Breast epithelium (tissue), 4 donors: ENCODE results near the gene ZNF248. TPM values are rescaled to one million over a fixed set of nuclear protein-coding genes. Genes with fewer than 3 reads are reported as not detected.

Experiments used
- DNase-seq, 2 donors: peaks; one replicate each; pipeline ENCODE4 v3.0.0-alpha.2; 2019; ENCODE audit warnings: low spot score in 2 of 2
- H3K27ac ChIP-seq, 2 donors: fragments of 200-600 bp; sonication (generic) in 1 of 2; one replicate each; pipeline ENCODE4 v1.5.1; 2016 to 2019; ENCODE audit warnings: mild to moderate bottlenecking in 1 of 2
- H3K27me3 ChIP-seq, 2 donors: fragments of 200-600 bp; sonication (generic) in 1 of 2; one replicate each; pipeline versions ENCODE4 v1.5.1 to v1.6.0; 2017 to 2019; ENCODE audit warnings: control low read depth in 1 of 2, mild to moderate bottlenecking in 1 of 2
- H3K36me3 ChIP-seq: fragments of 200-600 bp; one replicate; pipeline ENCODE4 v1.5.1; 2019
- H3K4me1 ChIP-seq, 2 donors: fragments of 200-600 bp; sonication (generic); one replicate each; pipeline ENCODE4 v1.5.1; 2016 to 2019; ENCODE audit warnings: control low read depth in 1 of 2
- H3K4me3 ChIP-seq, 3 donors: fragments of 200-600 bp; sonication (generic); 1 replicate in 2 of 3; 2 replicates in 1 of 3; pipeline ENCODE4 v1.5.1; 2016 to 2019; ENCODE audit warnings: mild to moderate bottlenecking in 3 of 3, moderate library complexity in 2 of 3
- H3K9me3 ChIP-seq, 2 donors: fragments of 200-600 bp; sonication (generic) in 1 of 2; one replicate each; pipeline ENCODE4 v1.5.1; 2016 to 2019; ENCODE audit warnings: control low read depth in 1 of 2
- POLR2A ChIP-seq: fragments of 450-650 bp; IDR thresholded peaks from one replicate; pipeline ENCODE4 v1.6.1; 2016; ENCODE audit warnings: antibody characterized with exemption, mild to moderate bottlenecking, moderate library complexity
- POLR2AphosphoS5 ChIP-seq, 3 donors: sonication (generic); formaldehyde crosslinking; IDR thresholded peaks; one replicate each; pipeline ENCODE4 v1.6.1; 2017; ENCODE audit warnings: antibody characterized with exemption in 3 of 3
- intact Hi-C: fragments of 100-400 bp; cut with DNase I; formaldehyde crosslinking; loops from one replicate; pipeline ENCODE4 v1.15.1; 2023; ENCODE audit warnings: low total_unique reads
- total RNA-seq, 3 donors: library from RNA; depleted of rRNA; stranded (reverse); fragments of >200 nt; gene quantifications; one replicate each; pipeline ENCODE4 v1.1.0, GENCODE V29; 2016
- TF ChIP-seq, protein P1 (sequence below), 3 donors: fragments of 450-650 bp; IDR thresholded peaks; one replicate each; pipeline ENCODE4 v1.5.1; 2016 to 2017; ENCODE audit warnings: antibody characterized with exemption in 3 of 3, mild to moderate bottlenecking in 3 of 3, moderate library complexity in 3 of 3

ZNF248 gene
- total RNA-seq, 3 donors from 2014 or later, result 11.0 to 29.6 (median 19.7) TPM

DNA sequence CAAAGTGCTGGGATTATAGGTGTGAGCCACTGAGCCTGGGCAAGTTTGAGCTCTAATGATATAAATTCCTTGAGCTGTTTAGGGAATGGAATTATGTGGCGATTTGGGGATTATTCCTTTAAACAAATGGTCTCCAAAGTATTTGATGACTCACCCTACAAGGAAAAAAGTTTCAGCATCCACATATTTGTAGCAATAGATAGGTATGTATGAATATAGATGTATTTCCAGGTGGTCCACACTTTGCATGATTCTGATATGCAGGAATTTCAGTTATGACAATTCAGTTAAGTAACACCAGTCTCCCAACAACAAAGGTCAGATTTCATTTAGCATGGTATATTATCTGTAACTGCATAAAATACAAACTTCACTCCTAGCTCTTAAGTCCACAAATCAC lies 92.2 kb downstream of the ZNF248 start:
- intact Hi-C loops, result no loop called here
- no peak overlapping the region for H3K4me3 ChIP-seq
- no peaks in the 10 kb centered on the region for H3K4me1 ChIP-seq
- H3K36me3 ChIP-seq, result no peaks in the 10 kb centered on the region
- no peak for TF ChIP-seq POLR2AphosphoS5 (IDR thresholded peaks at IDR 0.05)
- TF ChIP-seq, protein P1, sequence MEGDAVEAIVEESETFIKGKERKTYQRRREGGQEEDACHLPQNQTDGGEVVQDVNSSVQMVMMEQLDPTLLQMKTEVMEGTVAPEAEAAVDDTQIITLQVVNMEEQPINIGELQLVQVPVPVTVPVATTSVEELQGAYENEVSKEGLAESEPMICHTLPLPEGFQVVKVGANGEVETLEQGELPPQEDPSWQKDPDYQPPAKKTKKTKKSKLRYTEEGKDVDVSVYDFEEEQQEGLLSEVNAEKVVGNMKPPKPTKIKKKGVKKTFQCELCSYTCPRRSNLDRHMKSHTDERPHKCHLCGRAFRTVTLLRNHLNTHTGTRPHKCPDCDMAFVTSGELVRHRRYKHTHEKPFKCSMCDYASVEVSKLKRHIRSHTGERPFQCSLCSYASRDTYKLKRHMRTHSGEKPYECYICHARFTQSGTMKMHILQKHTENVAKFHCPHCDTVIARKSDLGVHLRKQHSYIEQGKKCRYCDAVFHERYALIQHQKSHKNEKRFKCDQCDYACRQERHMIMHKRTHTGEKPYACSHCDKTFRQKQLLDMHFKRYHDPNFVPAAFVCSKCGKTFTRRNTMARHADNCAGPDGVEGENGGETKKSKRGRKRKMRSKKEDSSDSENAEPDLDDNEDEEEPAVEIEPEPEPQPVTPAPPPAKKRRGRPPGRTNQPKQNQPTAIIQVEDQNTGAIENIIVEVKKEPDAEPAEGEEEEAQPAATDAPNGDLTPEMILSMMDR (IDR thresholded peaks at IDR 0.05), result no peak
- TF ChIP-seq POLR2A, result no peak
- H3K9me3 ChIP-seq, result peaks cover 14 to 61% of the 10 kb centered on the region in 2 donors
- no peaks in the 10 kb centered on the region for H3K27me3 ChIP-seq
- H3K27ac ChIP-seq, result no peak overlapping the region
- no peak for DNase-seq

DNA sequence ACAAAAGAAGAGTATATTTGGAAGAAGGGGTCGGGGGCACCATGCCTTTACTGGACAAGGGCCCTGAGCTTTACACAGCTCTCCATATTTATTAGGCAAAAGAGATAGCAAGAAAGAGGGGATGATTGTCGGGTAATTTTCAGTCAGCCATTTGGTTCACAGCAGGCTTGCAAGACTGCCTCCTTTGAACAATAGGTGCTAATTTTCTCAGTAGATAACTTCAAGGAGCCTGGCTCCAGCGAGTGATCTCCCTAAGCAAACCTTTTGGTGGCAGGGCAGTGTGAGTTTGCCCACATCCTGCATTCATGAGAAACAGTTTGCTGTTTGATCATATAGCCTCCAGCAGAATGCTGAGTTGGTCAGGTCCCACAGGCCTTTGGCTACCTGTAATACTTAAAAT lies 94.3 kb downstream of the ZNF248 start:
- no peaks in the 10 kb centered on the region for H3K36me3 ChIP-seq
- TF ChIP-seq, protein P1 (IDR thresholded peaks at IDR 0.05), result no peak
- TF ChIP-seq POLR2AphosphoS5 (IDR thresholded peaks at IDR 0.05) (no peak), POLR2A (no peak)
- no peak for DNase-seq
- no peak overlapping the region for H3K27ac ChIP-seq
- no peak overlapping the region for H3K4me3 ChIP-seq
- peaks cover 14 to 48% of the 10 kb centered on the region in 2 donors for H3K9me3 ChIP-seq
- intact Hi-C loops, result no loop called here
- no peaks in the 10 kb centered on the region for H3K4me1 ChIP-seq
- H3K27me3 ChIP-seq, result no peaks in the 10 kb centered on the region

DNA sequence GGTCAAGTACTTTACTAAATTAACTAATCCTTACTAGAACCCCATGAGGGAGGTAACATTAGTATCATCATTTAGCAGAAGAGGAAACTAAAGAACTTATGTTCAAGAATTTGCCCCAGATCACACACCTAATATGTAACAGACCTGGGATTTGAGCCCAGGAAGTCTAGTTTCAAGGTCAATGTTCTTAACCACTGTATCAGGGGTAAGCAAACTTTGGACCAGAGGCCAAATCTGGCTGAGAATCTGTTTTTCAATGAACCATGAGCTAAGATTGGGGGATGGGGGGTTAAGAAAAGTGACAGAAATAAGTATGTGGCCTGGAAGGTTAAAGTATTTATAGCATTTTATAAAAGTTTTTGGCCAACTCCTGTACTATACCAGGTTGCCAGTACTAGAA lies 95.1 kb downstream of the ZNF248 start:
- Histone ChIP-seq H3K27me3 (no peaks in the 10 kb centered on the region), H3K36me3 (no peaks in the 10 kb centered on the region), H3K27ac (no peak overlapping the region), H3K9me3 (peaks cover 14 to 39% of the 10 kb centered on the region in 2 donors), H3K4me3 (no peak overlapping the region), H3K4me1 (no peaks in the 10 kb centered on the region)
- TF ChIP-seq POLR2A (no peak), POLR2AphosphoS5 (IDR thresholded peaks at IDR 0.05) (no peak)
- TF ChIP-seq, protein P1 (IDR thresholded peaks at IDR 0.05), result no peak
- DNase-seq, result no peak
- intact Hi-C loops, result no loop called here

DNA sequence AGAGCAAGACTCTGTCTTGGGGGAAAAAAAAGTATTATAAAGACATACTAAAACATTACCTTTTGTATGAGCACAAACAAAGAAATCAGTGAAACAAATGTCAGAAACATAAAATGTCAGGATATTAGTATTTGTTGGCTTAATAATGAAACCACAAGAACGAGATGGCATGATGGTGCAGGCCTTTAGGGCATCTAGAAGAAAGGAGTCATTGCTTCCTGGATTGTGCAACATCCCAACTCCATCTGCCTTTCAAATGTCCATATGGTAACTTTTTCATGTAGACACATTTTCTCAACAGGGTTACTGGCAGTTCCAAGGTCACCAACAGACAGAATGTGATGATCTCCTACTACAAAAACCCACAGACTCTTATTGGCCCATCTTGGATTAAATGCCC lies 96.6 kb downstream of the ZNF248 start:
- H3K4me3 ChIP-seq, result no peak overlapping the region
- no peaks in the 10 kb centered on the region for H3K36me3 ChIP-seq
- no peaks in the 10 kb centered on the region for H3K27me3 ChIP-seq
- H3K9me3 ChIP-seq, result peaks cover 14 to 34% of the 10 kb centered on the region in 2 donors
- no peaks in the 10 kb centered on the region for H3K4me1 ChIP-seq
- no peak overlapping the region for H3K27ac ChIP-seq
- TF ChIP-seq POLR2A (no peak), POLR2AphosphoS5 (IDR thresholded peaks at IDR 0.05) (no peak)
- TF ChIP-seq, protein P1 (IDR thresholded peaks at IDR 0.05), result no peak
- no peak for DNase-seq
- intact Hi-C loops, result no loop called here

DNA sequence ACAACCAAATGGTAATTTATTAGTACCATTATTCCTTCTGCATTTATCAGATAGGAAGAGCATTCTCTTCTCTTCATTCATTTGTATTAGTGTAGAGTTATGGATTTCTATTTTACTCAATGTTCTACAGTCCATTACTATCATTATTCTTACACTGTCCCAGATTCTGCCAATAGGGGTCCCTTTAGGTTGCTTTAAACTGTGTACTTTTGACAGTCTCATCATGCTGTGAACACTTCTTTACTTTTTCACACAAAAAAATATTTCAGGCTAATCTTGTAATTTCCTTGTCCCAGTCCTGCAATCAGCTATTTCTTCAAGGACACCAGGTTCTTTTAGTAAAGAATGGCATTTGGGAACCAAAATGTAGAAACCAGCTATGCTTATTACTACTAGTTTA lies 99.3 kb downstream of the ZNF248 start:
- no peaks in the 10 kb centered on the region for H3K36me3 ChIP-seq
- H3K27me3 ChIP-seq, result no peaks in the 10 kb centered on the region
- peaks cover 5 to 7% of the 10 kb centered on the region in 2 donors for H3K9me3 ChIP-seq
- intact Hi-C loops, result no loop called here
- no peak for DNase-seq
- H3K27ac ChIP-seq, result no peak overlapping the region
- no peaks in the 10 kb centered on the region for H3K4me1 ChIP-seq
- no peak overlapping the region for H3K4me3 ChIP-seq
- TF ChIP-seq POLR2AphosphoS5 (IDR thresholded peaks at IDR 0.05) (no peak), POLR2A (no peak)
- TF ChIP-seq, protein P1 (IDR thresholded peaks at IDR 0.05), result no peak
